GM21576 (cell line): Measurements from ENCODE around the gene CLNK.

Experiments
- ATAC-seq: cut with Tn5 transposase; IDR thresholded peaks from one replicate; pipeline ENCODE4 v1.9.1; 2021; ENCODE audit warnings: mild to moderate bottlenecking, moderate library complexity; ENCODE audit not compliant: unreplicated experiment

Gene CLNK

GRCh38 chr4:10684631-10685030 lies at the start of gene CLNK:
TSS of gene CLNK (minus strand) at chr4:10684768. CDS start at chr4:10667869, 16,899 bp downstream.
- ATAC-seq: peak; percentile 84

GRCh38 chr4:10733481-10734062 lies 49.0 kb upstream of the CLNK start:
- no peak for ATAC-seq

- ATAC-seq: no peak
These were observed 48.4 kb upstream of the CLNK start for GRCh38 chr4:10732914-10733415.

- no peak for ATAC-seq
These were observed 47.8 kb upstream of the CLNK start for GRCh38 chr4:10732235-10732913.

GRCh38 chr4:10731690-10732089 lies 47.1 kb upstream of the CLNK start:
- ATAC-seq: no peak

- ATAC-seq: no peak
These were observed 46.6 kb upstream of the CLNK start for GRCh38 chr4:10731162-10731561.

GRCh38 chr4:10730590-10730989 lies 46.0 kb upstream of the CLNK start:
- ATAC-seq: peak; percentile 58

GRCh38 chr4:10730019-10730418 lies 45.5 kb upstream of the CLNK start:
- peak; percentile 51 for ATAC-seq

- ATAC-seq: no peak
These were observed 44.8 kb upstream of the CLNK start for GRCh38 chr4:10729366-10729765.

GRCh38 chr4:10728016-10728415 lies 43.4 kb upstream of the CLNK start:
- no peak for ATAC-seq

GRCh38 chr4:10727140-10727880 lies 42.7 kb upstream of the CLNK start:
- ATAC-seq: no peak

GRCh38 chr4:10722957-10723356 lies 38.4 kb upstream of the CLNK start:
- peak; percentile 95 for ATAC-seq

GRCh38 chr4:10721616-10722015 lies 37.0 kb upstream of the CLNK start:
- ATAC-seq: no peak

GRCh38 chr4:10716163-10716562 lies 31.6 kb upstream of the CLNK start:
- no peak for ATAC-seq

GRCh38 chr4:10715696-10716095 lies 31.1 kb upstream of the CLNK start:
- ATAC-seq: no peak

GRCh38 chr4:10715135-10715534 lies 30.6 kb upstream of the CLNK start:
- ATAC-seq: no peak

- no peak for ATAC-seq
These were observed 29.0 kb upstream of the CLNK start for GRCh38 chr4:10713591-10713990.

- ATAC-seq: no peak
These were observed 21.7 kb upstream of the CLNK start for GRCh38 chr4:10706236-10706635.

- ATAC-seq: no peak
These were observed 19.9 kb upstream of the CLNK start for GRCh38 chr4:10704430-10704810.

GRCh38 chr4:10703766-10704429 lies 19.3 kb upstream of the CLNK start:
- no peak for ATAC-seq

- no peak for ATAC-seq
These were observed 18.6 kb upstream of the CLNK start for GRCh38 chr4:10703156-10703555.
